Activated CD8-positive, alpha-beta T cell treated with anti-CD3 and anti-CD28 coated beads for 36 hours (primary cell): Measurements from ENCODE around the gene SLC35A3. TPM values are rescaled to one million over a fixed set of nuclear protein-coding genes. Genes with fewer than 3 reads are reported as not detected.

ENCODE experiments used
- ATAC-seq: fragments of 200-7000 bp; cut with Tn5 transposase; one replicate; pipeline ENCODE4 v1.10.0; 2021; ENCODE audit warnings: mild to moderate bottlenecking, moderate library complexity
- CTCF ChIA-PET: fragments of 350-600 bp; sonication (Branson Sonifier 250); formaldehyde crosslinking; loops from one replicate; lab custom pipeline; 2021; ENCODE audit warnings: antibody characterized with exemption; lab: Charles Lee
- POLR2A ChIA-PET: fragments of 350-600 bp; sonication (Branson Sonifier 250); formaldehyde crosslinking; loops from one replicate; lab custom pipeline; 2021; ENCODE audit warnings: antibody characterized with exemption; lab: Charles Lee
- DNase-seq: peaks from one replicate; pipeline ENCODE4 v3.0.0-alpha.2; 2020
- H3K27ac Mint-ChIP-seq: one replicate; pipeline ENCODE4 v1.8.0; 2021; ENCODE audit warnings: mild to moderate bottlenecking, mixed read lengths
- H3K27me3 Mint-ChIP-seq: one replicate; pipeline ENCODE4 v1.8.0; 2021; ENCODE audit warnings: mixed read lengths
- H3K36me3 Mint-ChIP-seq: one replicate; pipeline ENCODE4 v1.8.0; 2021; ENCODE audit warnings: low read depth, mixed read lengths
- H3K4me1 Mint-ChIP-seq: one replicate; pipeline ENCODE4 v1.8.0; 2021; ENCODE audit warnings: low read depth, mixed read lengths
- H3K4me3 Mint-ChIP-seq: one replicate; pipeline ENCODE4 v1.8.0; 2021; ENCODE audit warnings: mild to moderate bottlenecking, moderate library complexity, mixed read lengths
- H3K9me3 Mint-ChIP-seq: one replicate; pipeline ENCODE4 v1.8.0; 2021; ENCODE audit warnings: mixed read lengths
- CTCF ChIP-seq: fragments of 200-600 bp; IDR thresholded peaks from one replicate; pipeline ENCODE4 v1.8.0; 2022; ENCODE audit warnings: antibody characterized with exemption, mild to moderate bottlenecking
- intact Hi-C: fragments of 100-400 bp; cut with micrococcal nuclease; formaldehyde crosslinking; loops from one replicate; pipeline ENCODE4 v1.10.0; 2022
- total RNA-seq, 2 experiments: library from RNA; stranded (reverse); gene quantifications; one replicate each; pipeline ENCODE4 v1.2.3, GENCODE V29; 2021

SLC35A3 gene
- total RNA-seq, 2 experiments from 2014 or later = 17.5 to 19.3 TPM

DNA sequence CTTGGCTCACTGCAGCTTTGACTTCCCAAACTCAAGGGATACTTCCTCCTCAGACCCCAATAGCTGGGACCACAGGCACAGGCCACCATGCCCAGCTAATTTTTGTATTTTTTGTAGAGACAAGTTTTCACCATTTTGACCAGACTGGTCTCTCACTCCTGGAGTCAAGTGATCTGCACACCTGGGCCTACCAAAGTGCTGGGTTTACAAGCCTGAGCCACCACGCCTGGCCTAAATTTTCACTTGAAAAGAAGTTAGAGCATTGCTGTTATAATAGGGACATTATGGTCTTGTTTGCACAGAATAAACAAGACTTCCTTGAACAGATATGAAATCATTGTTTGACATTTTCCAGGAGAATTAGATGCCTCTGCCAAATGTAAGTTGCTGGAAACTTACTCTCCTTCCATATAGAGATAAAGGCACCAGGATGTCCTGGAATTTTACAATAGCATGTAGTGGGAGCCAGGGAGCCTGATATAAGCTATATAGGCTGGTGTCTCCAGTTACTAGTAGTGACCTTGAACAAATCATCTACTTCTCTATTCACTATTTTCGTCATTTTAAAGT, 16.9 kb downstream of the SLC35A3 start:
- ChIA-PET POLR2A (no interaction called here), CTCF (no interaction called here)
- Mint-ChIP-seq H3K4me1 (peaks cover 9% of the 10 kb centered on the region), H3K27me3 (no peaks in the 10 kb centered on the region), H3K4me3 (no peak overlapping the region), H3K27ac (no peak overlapping the region), H3K9me3 (peaks cover 7% of the 10 kb centered on the region), H3K36me3 (peaks cover 34% of the 10 kb centered on the region)
- no peak for TF ChIP-seq CTCF
- DNase-seq (no peak), ATAC-seq (no peak)
- intact Hi-C loops = no loop called here

GRCh38 chr1:99988210-99988765, 18.5 kb downstream of the SLC35A3 start:
- ChIA-PET POLR2A (no interaction called here), CTCF (no interaction called here)
- H3K9me3 Mint-ChIP-seq = peaks cover 7% of the 10 kb centered on the region

GRCh38 chr1:99992044-99992722, 22.4 kb downstream of the SLC35A3 start:
- peaks cover 3% of the 10 kb centered on the region for H3K4me1 Mint-ChIP-seq
- peaks cover 45% of the 10 kb centered on the region for H3K36me3 Mint-ChIP-seq
- no peak overlapping the region for H3K27ac Mint-ChIP-seq
- ATAC-seq (no peak), DNase-seq (no peak)
- ChIA-PET POLR2A (no interaction called here), CTCF (no interaction called here)
- no peak for TF ChIP-seq CTCF
- H3K27me3 Mint-ChIP-seq = no peaks in the 10 kb centered on the region
- peaks cover 5% of the 10 kb centered on the region for H3K9me3 Mint-ChIP-seq
- intact Hi-C loops = no loop called here
- no peak overlapping the region for H3K4me3 Mint-ChIP-seq

More at GRCh38 chr1:99988210-99988765, 18.5 kb downstream of the SLC35A3 start:
- Mint-ChIP-seq H3K27ac (no peak overlapping the region), H3K4me3 (no peak overlapping the region), H3K27me3 (no peaks in the 10 kb centered on the region), H3K4me1 (peaks cover 12% of the 10 kb centered on the region), H3K36me3 (peaks cover 45% of the 10 kb centered on the region)
- intact Hi-C loops = no loop called here
- TF ChIP-seq CTCF = no peak
- DNase-seq = no peak
- no peak for ATAC-seq

- H3K27ac Mint-ChIP-seq = no peak overlapping the region
- POLR2A ChIA-PET = no interaction called here
- H3K4me3 Mint-ChIP-seq = no peak overlapping the region
- CTCF ChIA-PET = no interaction called here
- TF ChIP-seq CTCF = no peak
- peaks cover 3% of the 10 kb centered on the region for H3K4me1 Mint-ChIP-seq
- peaks cover 45% of the 10 kb centered on the region for H3K36me3 Mint-ChIP-seq
- intact Hi-C loops = no loop called here
- DNase-seq (no peak), ATAC-seq (no peak)
- H3K27me3 Mint-ChIP-seq = no peaks in the 10 kb centered on the region
- peaks cover 5% of the 10 kb centered on the region for H3K9me3 Mint-ChIP-seq
These were observed 23.1 kb downstream of the SLC35A3 start for GRCh38 chr1:99992760-99993467.

DNA sequence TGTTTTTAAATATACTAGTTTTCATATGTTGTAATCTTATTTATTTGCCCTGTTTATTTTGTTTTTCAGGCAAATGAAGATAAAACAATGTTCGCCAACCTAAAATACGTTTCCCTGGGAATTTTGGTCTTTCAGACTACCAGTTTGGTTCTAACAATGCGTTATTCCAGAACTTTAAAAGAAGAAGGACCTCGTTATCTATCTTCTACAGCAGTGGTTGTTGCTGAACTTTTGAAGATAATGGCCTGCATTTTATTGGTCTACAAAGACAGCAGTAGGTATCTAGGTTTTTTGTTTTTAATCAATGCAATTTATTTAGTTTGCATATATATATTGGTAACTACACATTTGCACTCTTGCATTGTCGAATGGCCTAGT, 23.7 kb downstream of the SLC35A3 start:
- Mint-ChIP-seq H3K27ac (no peak overlapping the region), H3K4me3 (no peak overlapping the region), H3K36me3 (peaks cover 45% of the 10 kb centered on the region), H3K27me3 (no peaks in the 10 kb centered on the region), H3K4me1 (peaks cover 3% of the 10 kb centered on the region), H3K9me3 (peaks cover 5% of the 10 kb centered on the region)
- ATAC-seq (no peak), DNase-seq (no peak)
- no peak for TF ChIP-seq CTCF
- ChIA-PET CTCF (no interaction called here), POLR2A (no interaction called here)
- intact Hi-C loops = no loop called here
